Activated T-helper 1 cell treated with Interleukin-2 at 50 U/mL for 16 hours (primary cell): ENCODE results near the gene BARX1.
A peak's percentile ranks its signal among the peaks of the same experiment; 100 is the strongest.
"Not testable (repeated sequence)": the region's sequence is repeated elsewhere in the genome, so short reads cannot be mapped to it uniquely, and the experiment has no call there.

Experiments used
- DNase-seq: peaks from one replicate; pipeline ENCODE4 v3.0.0-alpha.2; 2020; ENCODE audit warnings: low read depth

BARX1 gene

GRCh38 chr9:93965830-93966577 is 10.8 kb upstream of the BARX1 start:
- DNase-seq: no peak

GRCh38 chr9:93964685-93965084 is 9.5 kb upstream of the BARX1 start:
- no peak for DNase-seq

GRCh38 chr9:93963969-93964368 is 8.8 kb upstream of the BARX1 start:
- DNase-seq: no peak

- DNase-seq: not testable (repeated sequence)
Observed at GRCh38 chr9:93963489-93963888, 8.3 kb upstream of the BARX1 start.

GRCh38 chr9:93962561-93963440 is 7.6 kb upstream of the BARX1 start:
- DNase-seq: peak; percentile 59

GRCh38 chr9:93962017-93962416 is 6.9 kb upstream of the BARX1 start:
- DNase-seq: no peak

GRCh38 chr9:93960971-93961841 is 6.1 kb upstream of the BARX1 start:
- DNase-seq: no peak

GRCh38 chr9:93960221-93960970 is 5.2 kb upstream of the BARX1 start:
- DNase-seq: no peak

- no peak for DNase-seq
Observed at GRCh38 chr9:93959739-93960154, 4.6 kb upstream of the BARX1 start.

GRCh38 chr9:93958819-93959682 is 3.9 kb upstream of the BARX1 start:
- DNase-seq: no peak

- no peak for DNase-seq
Observed at GRCh38 chr9:93958121-93958818, 3.1 kb upstream of the BARX1 start.

GRCh38 chr9:93955981-93956784 is 1.0 kb upstream of the BARX1 start:
- DNase-seq: no peak

GRCh38 chr9:93954434-93955061 is 607 bp downstream of the BARX1 start:
- no peak for DNase-seq

- no peak for DNase-seq
Observed at GRCh38 chr9:93953496-93954433, 1.4 kb downstream of the BARX1 start.

GRCh38 chr9:93952784-93953495 is 2.2 kb downstream of the BARX1 start:
- DNase-seq: no peak

GRCh38 chr9:93952119-93952783 is 2.9 kb downstream of the BARX1 start:
- no peak for DNase-seq
